Measurements from ENCODE around the gene HERC3.

Gene HERC3

GRCh38 chr4:88752076-88752463, 159.8 kb downstream of the HERC3 start:
- no peak for DNase-seq

DNA sequence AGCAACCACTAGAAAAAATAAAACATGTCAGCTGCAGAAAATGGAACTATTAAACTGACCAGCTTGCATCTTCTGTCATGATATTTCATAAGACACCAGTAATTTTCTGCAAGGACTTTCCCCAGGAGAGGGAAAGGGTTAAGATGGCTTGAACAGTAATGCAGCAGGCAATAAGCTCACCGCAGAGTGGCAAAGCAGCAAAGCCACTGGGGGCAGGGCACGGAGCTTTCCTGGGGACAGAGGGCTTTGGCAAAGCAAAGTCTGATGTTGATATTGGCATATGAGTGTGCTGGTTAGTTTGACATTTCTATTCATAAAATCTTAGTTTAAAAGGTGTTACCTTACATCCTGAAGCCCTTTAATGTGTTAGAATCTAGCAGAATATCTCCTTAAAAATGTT, 160.5 kb downstream of the HERC3 start:
- no peak for DNase-seq

DNA sequence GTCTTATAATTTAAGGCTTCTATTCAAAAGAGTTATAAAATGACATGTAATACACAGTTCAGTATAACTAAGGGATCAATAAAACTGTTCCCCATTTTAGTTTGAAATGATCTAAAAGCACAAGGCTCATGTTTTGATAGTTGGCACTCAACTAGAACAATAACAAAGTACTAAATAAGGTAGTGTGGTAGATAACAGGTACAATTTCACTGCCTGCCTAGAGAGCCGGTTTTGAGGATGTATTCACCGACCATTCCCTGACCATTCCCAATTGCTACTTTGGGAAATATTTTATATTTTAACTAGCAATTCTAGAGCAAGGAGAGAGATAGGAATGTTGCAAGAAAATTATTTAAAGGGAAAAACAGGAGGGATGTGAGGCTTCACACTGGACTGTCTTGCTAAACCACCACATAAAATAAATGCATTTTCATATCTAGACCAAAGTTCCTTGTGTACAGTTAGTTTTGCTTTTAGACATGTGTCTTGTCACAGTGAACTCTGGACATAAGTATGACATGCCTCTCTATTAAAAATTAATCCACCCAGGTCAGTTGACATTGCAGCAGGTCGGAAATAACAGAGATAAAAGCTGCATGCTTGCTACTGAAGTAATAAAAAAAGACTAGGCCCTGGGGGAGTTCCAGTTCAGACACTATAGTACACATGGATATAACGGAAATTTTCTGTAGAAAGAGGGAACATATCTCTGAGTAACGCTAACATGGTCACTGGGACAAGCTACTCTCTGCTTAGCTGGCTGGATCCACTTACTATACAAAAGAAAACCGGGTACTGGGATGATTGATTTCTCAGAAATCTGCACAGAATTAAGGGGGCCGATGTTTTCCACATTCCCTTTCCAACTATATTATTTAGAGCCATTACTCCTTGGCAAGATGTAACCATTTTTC, 161.6 kb downstream of the HERC3 start:
- DNase-seq = no peak

DNA sequence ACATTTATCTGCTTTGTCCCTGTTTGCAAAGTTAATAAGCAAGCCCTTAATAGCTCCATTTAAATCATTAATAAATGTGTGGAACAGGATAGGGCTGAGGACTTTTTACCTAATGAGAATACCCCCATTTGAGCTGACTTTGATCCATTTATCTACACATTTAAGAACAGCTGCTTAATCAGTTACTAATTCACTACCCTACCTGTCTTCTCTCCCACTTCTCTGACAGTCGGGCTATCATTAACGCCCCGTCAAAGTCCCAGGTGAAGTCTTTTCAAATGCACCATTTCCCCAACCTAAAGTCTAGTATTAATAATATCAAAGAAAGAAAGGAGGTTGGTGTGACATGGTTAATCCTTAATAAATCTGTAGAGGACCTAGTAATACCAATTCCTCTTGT, 162.5 kb downstream of the HERC3 start:
- no peak for DNase-seq

- no peak for DNase-seq
Observed at GRCh38 chr4:88755454-88755853, 163.2 kb downstream of the HERC3 start.

- no peak for DNase-seq
Observed at GRCh38 chr4:88756149-88756548, 163.9 kb downstream of the HERC3 start.

DNA sequence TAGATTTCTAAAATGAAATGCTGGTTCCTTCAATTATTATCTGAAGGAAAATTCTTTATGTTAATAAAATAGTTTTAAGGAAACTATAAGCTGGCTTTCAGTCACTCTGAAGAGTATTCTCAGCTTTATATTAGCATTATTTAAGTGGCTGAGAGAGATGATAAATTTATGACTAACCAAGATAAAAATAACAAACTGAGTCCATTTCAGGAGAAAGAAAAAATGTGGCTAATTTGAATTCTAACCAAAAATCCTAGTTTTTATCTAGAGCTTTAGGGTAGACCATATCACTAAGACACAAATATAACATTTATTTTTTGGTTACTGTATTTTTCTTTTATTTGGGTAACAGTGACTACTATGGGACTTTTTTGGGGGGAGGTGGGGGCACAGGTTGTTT, 164.8 kb downstream of the HERC3 start:
- DNase-seq = no peak

GRCh38 chr4:88757776-88758175, 165.5 kb downstream of the HERC3 start:
- DNase-seq = no peak
